Measurements from ENCODE around the gene APRT. TPM values are rescaled to one million over a fixed set of nuclear protein-coding genes. Genes with fewer than 3 reads are reported as not detected.
A peak's percentile ranks its signal among the peaks of the same experiment; 100 is the strongest.

APRT gene
- total RNA-seq, 2 donors from 2014 or later = 50.6 to 90.4 TPM

DNA sequence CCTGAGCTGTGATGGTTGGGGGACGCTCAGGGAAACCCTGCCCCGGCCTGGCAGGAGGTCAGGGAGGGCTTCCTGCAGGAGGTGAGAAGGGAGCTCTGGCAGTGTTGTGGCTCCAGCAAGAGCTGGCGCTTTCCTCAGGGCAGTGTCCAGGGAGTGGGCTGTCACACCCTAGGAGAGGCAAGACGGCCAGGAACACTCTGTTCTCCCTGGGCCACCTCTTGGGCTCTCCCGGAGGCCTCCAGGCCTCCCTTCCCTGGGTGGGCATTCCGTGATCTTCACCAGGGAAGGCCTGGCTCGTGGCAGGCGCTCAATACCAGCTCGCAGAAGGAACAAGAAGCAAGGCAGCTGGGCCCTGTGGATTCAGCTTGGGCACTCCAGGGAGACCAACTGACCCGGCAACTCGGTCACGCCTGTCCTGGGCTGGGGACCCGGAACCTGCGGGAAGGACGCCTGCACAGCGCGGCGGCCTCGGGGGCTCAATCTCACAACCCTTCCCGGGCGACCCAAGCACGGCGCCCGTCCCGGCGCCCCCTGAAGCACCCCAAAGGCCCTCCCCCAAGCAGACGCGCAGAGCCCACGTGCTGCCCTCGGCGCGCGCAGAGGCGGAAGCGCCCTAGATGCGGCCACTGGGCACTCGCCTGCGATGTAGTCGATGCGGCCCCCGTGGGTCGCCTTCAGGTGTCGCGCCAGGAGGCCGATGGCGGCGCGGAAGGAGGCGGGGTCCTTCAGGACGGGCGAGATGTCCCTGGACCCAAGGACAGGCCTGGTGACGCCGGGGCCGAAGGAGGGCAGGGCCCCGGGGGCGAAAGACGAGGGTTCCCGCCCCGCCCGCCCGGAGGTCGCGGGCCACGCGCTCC is 588 bp downstream of the APRT start:
- no peak for TF ChIP-seq CTCF (IDR thresholded peaks at IDR 0.05)
- no peaks in the 10 kb centered on the region for H3K27me3 ChIP-seq
- H3K4me3 ChIP-seq = peak overlapping the region; percentile 50 to 77
- H3K4me1 ChIP-seq = peaks cover 0 to 37% of the 10 kb centered on the region in 2 donors
- peak; percentile 75 for DNase-seq (ENCODE audit: low spot score)
- H3K36me3 ChIP-seq = peaks cover 10% of the 10 kb centered on the region
- H3K27ac ChIP-seq = peak overlapping the region; percentile 87 to 92
- H3K9me3 ChIP-seq = no peaks in the 10 kb centered on the region

DNA sequence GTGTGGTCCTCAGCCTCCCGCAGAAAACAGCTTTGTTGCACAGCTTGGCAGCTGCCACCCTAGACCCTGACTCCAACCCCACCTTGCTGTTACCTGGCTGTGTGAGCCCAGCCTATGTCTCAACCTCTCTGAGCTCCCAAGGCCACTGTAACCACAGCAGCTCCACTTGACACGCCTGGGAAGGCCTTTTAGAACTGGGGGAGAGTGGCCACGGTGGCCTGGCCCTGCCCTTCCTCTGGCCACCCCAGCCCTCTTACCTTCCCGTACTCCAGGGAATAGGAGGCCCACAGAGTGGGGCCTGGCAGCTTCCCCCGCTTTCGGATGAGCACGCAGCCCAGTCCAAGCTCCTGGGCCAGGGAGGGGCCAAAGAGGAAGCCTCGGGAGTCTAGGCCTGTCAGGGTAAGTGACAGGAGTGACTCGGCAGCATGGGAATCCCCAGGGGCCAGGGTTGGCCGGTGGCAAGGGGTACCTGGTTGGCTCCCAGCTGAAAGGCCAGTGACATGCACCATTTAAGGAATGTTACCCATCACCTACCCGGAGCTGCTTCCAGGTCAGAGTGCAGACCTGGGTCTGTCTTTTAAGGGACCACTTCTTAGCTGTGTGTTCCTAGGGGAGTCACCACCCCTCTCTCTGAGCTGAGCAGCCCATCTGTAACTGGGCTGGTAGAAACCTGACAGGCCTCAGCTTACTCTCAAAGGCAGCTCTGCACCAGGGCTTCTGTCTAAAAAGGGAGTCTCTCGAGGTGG is 1.4 kb downstream of the APRT start:
- H3K4me3 ChIP-seq = peak overlapping the region; percentile 50 to 77
- no peak for TF ChIP-seq CTCF (IDR thresholded peaks at IDR 0.05)
- no peaks in the 10 kb centered on the region for H3K27me3 ChIP-seq
- peaks cover 10% of the 10 kb centered on the region for H3K36me3 ChIP-seq
- H3K27ac ChIP-seq = peak overlapping the region; percentile 87 to 92
- no peak for DNase-seq (ENCODE audit: low spot score)
- H3K4me1 ChIP-seq = peaks cover 0 to 37% of the 10 kb centered on the region in 2 donors
- H3K9me3 ChIP-seq = no peaks in the 10 kb centered on the region

- Histone ChIP-seq H3K4me3 (no peak overlapping the region), H3K27ac (no peak overlapping the region), H3K27me3 (no peaks in the 10 kb centered on the region), H3K36me3 (peaks cover 10% of the 10 kb centered on the region), H3K9me3 (no peaks in the 10 kb centered on the region), H3K4me1 (peaks cover 0 to 40% of the 10 kb centered on the region in 2 donors)
- no peak for DNase-seq (ENCODE audit: low spot score)
- no peak for TF ChIP-seq CTCF (IDR thresholded peaks at IDR 0.05)
Measured at GRCh38 chr16:88809676-88810165, 2.0 kb downstream of the APRT start.

- Histone ChIP-seq H3K9me3 (no peaks in the 10 kb centered on the region), H3K36me3 (peaks cover 10% of the 10 kb centered on the region), H3K4me1 (peaks cover 0 to 45% of the 10 kb centered on the region in 2 donors), H3K27ac (no peak overlapping the region), H3K27me3 (no peaks in the 10 kb centered on the region), H3K4me3 (no peak overlapping the region)
- TF ChIP-seq CTCF (IDR thresholded peaks at IDR 0.05) = no peak
- DNase-seq (ENCODE audit: low spot score) = no peak
Measured at GRCh38 chr16:88809068-88809675, 2.6 kb downstream of the APRT start.

DNA sequence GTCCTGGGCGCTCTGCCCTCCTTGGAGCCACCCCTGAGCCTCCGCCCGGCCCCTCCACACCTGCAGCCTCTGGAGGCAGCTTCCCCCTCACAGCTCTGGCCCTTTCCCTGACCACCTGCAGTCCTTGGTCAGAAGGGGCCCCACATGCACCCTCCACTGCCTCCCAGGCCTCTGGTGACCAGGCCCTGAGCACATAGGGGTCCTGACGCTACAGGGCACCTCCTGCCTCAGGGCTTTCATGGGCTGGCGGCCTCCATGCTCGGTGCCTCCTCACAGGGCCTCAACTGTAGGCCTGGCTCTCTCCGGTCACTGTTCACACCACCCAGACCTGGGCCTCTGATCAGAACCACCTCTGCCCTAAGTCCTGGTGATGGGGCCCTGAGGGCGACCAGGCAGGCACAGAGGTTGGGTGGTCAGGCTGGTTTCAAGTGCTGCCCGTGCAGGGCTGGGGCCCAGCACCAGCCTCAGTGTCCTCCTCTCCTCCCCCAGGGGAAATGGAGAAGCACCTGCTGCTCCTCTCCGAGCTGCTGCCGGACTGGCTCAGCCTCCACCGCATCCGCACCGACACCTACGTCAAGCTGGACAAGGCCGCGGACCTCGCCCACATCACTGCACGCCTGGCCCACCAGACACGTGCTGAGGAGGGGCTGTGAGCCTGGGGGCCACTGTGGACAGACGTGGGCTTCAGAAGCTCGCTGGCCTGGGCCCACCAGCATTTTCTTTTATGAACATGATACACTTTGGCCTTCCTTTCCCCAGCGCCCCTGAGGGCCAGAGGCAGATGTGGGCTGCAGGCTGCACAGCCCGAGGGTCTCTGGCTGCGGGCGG is 3.9 kb downstream of the APRT start:
- no peak for TF ChIP-seq CTCF (IDR thresholded peaks at IDR 0.05)
- H3K27me3 ChIP-seq = no peaks in the 10 kb centered on the region
- peaks cover 0 to 46% of the 10 kb centered on the region in 2 donors for H3K4me1 ChIP-seq
- no peak for DNase-seq (ENCODE audit: low spot score)
- no peak overlapping the region for H3K27ac ChIP-seq
- H3K36me3 ChIP-seq = peaks cover 10% of the 10 kb centered on the region
- no peaks in the 10 kb centered on the region for H3K9me3 ChIP-seq
- no peak overlapping the region for H3K4me3 ChIP-seq

Data from right atrium auricular region (tissue), 2 donors.